Esophagus squamous epithelium (tissue), 4 donors: ENCODE data around the gene FRMPD4.

ENCODE experiments used
- CTCF ChIP-seq, 6 experiments: fragments of 450-650 bp in 4 of 6; fragments of 200-600 bp in 2 of 6; sonication (generic) in 2 of 6; IDR thresholded peaks; one replicate each; pipeline ENCODE4 v1.5.1; 2016 to 2019; ENCODE audit warnings: antibody characterized with exemption in 6 of 6, mild to moderate bottlenecking in 4 of 6, moderate library complexity in 4 of 6
- POLR2A ChIP-seq, 4 donors: fragments of 450-650 bp; IDR thresholded peaks; one replicate each; pipeline ENCODE4 v1.6.1; 2017; ENCODE audit warnings: antibody characterized with exemption in 4 of 4, mild to moderate bottlenecking in 4 of 4, moderate library complexity in 3 of 4

- no peak for TF ChIP-seq CTCF (IDR thresholded peaks at IDR 0.05)
- no peak for TF ChIP-seq POLR2A (IDR thresholded peaks at IDR 0.05)
Observed at GRCh38 chrX:12711435-12712040, 573.3 kb downstream of the FRMPD4 start.
